RPMI7951 (cell line): ENCODE results near the gene GPC4. TPM values are rescaled to one million over a fixed set of nuclear protein-coding genes. Genes with fewer than 3 reads are reported as not detected.

ENCODE experiments used
- DNase-seq: peaks from one replicate; pipeline ENCODE4 v3.0.0-alpha.2; 2012; ENCODE audit warnings: low read depth
- total RNA-seq: library from RNA; depleted of rRNA; stranded (reverse); fragments of >200 nt; shearing (Covaris generic); gene quantifications from 2 replicates; pipeline ENCODE4 v1.2.3, GENCODE V29; 2014

Gene GPC4
- total RNA-seq, 1 experiment from 2014 or later: not detected

- DNase-seq: no peak
These were observed 3.0 kb downstream of the GPC4 start for GRCh38 chrX:133412246-133412645.

- DNase-seq: no peak
These were observed 4.7 kb downstream of the GPC4 start for GRCh38 chrX:133410550-133410949.

- no peak for DNase-seq
These were observed 9.6 kb downstream of the GPC4 start for GRCh38 chrX:133405498-133406185.

- DNase-seq: no peak
These were observed 11.3 kb downstream of the GPC4 start for GRCh38 chrX:133403984-133404383.

- DNase-seq: no peak
These were observed 12.3 kb downstream of the GPC4 start for GRCh38 chrX:133402830-133403625.

GRCh38 chrX:133402042-133402453, 13.2 kb downstream of the GPC4 start:
- DNase-seq: no peak

- no peak for DNase-seq
These were observed 13.8 kb downstream of the GPC4 start for GRCh38 chrX:133401536-133401935.

- no peak for DNase-seq
These were observed 15.9 kb downstream of the GPC4 start for GRCh38 chrX:133399411-133399810.

GRCh38 chrX:133394765-133395164, 20.5 kb downstream of the GPC4 start:
- DNase-seq: no peak

GRCh38 chrX:133392671-133393070, 22.6 kb downstream of the GPC4 start:
- DNase-seq: no peak

GRCh38 chrX:133391111-133391510, 24.2 kb downstream of the GPC4 start:
- no peak for DNase-seq

GRCh38 chrX:133390676-133391075, 24.6 kb downstream of the GPC4 start:
- no peak for DNase-seq

- DNase-seq: no peak
These were observed 25.3 kb downstream of the GPC4 start for GRCh38 chrX:133389975-133390374.

GRCh38 chrX:133384454-133384853, 30.8 kb downstream of the GPC4 start:
- DNase-seq: no peak

GRCh38 chrX:133380711-133381619, 34.3 kb downstream of the GPC4 start:
- DNase-seq: no peak

- DNase-seq: no peak
These were observed 38.9 kb downstream of the GPC4 start for GRCh38 chrX:133376422-133376821.

GRCh38 chrX:133375615-133376340, 39.5 kb downstream of the GPC4 start:
- no peak for DNase-seq

GRCh38 chrX:133374874-133375387, 40.4 kb downstream of the GPC4 start:
- DNase-seq: no peak

- DNase-seq: no peak
These were observed 41.8 kb downstream of the GPC4 start for GRCh38 chrX:133373386-133374079.

- no peak for DNase-seq
These were observed 44.5 kb downstream of the GPC4 start for GRCh38 chrX:133370696-133371275.
